ENCODE data around the gene GYS1.

Gene GYS1

DNA sequence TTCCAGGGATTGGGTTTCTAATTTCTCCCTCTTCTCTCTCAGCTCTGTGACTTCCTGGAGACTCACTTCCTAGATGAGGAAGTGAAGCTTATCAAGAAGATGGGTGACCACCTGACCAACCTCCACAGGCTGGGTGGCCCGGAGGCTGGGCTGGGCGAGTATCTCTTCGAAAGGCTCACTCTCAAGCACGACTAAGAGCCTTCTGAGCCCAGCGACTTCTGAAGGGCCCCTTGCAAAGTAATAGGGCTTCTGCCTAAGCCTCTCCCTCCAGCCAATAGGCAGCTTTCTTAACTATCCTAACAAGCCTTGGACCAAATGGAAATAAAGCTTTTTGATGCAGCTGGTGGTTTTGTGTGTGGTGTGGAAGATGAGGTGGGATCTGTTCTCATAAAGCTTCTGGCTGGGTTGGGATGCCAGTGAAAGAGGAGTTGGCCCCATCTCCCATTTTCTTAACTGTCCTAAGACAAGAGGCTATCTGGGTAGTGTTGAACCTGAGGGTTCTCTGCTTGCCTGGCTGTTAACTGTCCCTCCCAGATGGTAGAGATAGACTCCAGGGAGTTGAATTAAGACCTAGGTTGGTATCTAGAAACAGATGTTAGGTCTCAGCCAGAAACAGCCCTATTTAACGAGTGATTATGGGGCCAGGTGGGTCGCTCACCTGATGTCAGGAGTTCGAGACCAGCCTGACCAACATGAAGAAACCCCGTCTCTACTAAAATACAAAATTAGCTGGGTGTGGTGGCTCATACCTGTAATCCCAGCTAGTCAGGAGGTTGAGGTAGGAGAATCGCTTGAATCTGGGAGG, 26.4 kb downstream of the GYS1 start:
- H3K27ac ChIP-seq, result peak overlapping the region in 20 of 21 experiments; percentile 29 to 95 (median 88)
- peak overlapping the region; percentile 64 to 86 (median 73) for H3K4me3 ChIP-seq

DNA sequence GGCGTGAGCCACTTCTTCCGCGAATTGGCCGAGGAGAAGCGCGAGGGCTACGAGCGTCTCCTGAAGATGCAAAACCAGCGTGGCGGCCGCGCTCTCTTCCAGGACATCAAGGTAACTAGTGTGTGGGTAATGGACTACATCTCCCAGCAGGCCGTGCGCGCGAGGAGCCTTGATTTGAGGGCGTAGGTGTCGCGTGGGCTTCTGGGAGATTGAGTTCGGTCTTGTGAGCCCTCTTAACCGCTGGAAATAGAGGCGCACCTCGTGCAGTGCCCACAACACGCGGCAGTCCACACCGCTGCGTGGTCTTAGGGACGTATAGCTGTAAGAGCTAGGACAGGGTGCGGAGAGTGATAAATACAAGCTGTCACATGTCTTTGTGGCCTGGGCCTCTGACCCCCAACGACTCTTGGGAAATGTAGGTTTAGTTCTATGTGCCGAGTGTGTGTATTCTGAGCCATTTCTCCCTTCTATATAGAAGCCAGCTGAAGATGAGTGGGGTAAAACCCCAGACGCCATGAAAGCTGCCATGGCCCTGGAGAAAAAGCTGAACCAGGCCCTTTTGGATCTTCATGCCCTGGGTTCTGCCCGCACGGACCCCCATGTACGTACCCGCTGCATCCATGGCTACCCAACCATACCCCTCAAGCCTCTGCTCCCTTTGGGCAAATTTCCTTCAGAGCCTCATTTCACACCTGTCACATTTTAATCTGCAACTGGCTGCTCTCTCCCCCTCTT, 27.1 kb downstream of the GYS1 start:
- Histone ChIP-seq H3K4me3 (peak overlapping the region; percentile 64 to 86 (median 73)), H3K27ac (peak overlapping the region; percentile 43 to 95 (median 87))

DNA sequence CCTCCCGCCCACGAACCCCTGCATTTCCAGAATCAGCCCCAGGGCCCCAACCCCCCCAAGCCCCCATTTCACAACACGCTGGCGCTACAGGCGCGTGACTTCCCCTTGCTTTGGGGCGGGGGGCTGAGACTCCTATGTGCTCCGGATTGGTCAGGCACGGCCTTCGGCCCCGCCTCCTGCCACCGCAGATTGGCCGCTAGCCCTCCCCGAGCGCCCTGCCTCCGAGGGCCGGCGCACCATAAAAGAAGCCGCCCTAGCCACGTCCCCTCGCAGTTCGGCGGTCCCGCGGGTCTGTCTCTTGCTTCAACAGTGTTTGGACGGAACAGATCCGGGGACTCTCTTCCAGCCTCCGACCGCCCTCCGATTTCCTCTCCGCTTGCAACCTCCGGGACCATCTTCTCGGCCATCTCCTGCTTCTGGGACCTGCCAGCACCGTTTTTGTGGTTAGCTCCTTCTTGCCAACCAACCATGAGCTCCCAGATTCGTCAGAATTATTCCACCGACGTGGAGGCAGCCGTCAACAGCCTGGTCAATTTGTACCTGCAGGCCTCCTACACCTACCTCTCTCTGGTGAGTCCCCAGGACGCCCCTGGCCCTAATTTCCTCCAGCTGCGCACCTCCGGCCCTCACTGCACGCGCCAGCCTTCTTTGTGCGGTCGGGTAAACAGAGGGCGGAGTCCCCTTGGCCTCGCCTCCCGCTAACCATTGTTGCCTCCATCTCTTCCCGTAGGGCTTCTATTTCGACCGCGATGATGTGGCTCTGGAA, 27.9 kb downstream of the GYS1 start, which contains the start of gene FTL:
FTL (plus strand) TSS at position 270 of the 766 bp plus-strand sequence; CDS start at position 469, 199 bp downstream.
- H3K27ac ChIP-seq, result peak within 1 kb of the TSS; percentile 43 to 95 (median 88)
- H3K4me3 ChIP-seq, result peak within 1 kb of the TSS; percentile 64 to 86 (median 73)

DNA sequence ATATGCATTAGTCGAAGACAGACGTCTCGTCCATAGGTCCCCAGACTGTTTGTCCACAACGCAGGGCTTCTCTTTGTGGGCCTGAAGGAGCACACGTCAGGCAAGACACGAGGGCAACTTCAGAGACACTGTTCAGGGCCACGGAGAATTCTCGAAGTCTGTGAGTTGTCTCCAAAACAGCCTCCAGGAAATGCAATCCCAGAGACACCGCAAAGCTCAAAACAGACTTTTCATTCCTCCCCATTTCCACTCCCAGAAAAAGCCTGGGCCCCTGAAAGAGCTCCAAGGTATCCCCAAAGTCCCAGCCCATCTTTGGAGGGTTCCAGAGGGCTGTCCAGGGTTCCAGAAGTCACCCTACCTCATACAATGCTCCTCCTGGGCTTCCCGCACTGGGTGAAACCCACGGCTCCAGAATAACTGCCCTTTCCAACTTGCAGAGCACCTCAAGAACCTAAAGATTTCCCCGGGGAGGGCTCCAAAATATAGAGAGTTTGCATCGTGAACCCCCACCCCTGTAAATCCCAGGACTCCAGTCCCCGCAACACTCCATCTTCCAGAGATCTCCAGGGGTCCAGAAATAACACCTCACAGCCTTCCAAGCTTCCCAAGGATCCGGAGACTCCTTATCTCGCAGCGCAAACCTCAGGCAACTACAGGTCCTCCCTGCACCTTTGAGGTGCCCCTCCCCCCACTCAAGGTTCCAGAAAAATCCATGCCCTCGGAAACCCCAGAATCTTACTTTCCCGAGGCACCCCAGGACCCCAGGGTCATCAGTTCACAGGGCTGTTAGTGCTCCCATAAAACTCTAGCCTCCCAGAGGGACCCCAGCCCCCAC, 28.7 kb downstream of the GYS1 start:
- H3K4me3 ChIP-seq, result peak overlapping the region; percentile 64 to 86 (median 73)
- peak overlapping the region; percentile 37 to 95 (median 88) for H3K27ac ChIP-seq

DNA sequence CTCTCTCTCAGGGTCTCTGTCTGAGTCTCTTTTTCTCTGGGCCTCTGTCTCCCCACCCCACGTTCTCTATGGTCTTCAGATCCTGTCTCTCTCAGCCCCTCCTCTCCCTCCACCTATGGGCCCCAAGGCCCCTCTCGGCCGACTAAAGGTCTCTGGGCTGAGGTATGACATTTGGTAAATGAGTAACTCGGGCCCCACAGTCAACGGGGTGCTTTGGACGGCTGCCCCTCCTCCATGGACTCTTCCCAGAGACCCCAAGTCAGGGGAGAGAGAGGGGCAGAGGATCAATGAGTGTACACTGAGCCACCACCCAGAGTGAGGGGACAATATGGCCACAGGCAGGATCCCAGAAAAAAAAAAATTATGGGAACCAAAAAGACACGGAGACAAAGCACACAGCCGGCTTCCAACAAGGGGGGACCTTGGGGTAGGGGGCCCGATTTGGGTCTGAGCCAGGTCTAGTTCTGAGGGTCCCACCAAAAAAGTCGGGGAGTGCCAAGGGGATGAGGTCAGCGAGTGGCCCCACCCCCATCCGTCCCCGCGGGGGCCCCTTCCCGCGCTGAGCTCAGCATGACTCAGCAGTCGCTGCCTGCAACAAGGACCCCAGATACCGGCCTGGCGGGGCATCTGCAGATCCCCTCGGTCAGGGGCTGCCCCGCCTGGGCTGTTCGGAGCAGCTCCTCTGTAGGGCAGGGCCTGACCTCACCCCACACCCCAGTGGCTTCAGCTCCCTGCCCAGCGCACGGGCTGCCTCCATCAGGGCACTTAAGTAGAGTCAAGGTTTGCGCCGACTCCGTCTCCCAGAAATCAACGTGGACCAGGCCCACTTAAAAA, 29.5 kb downstream of the GYS1 start:
- peak overlapping the region in 6 of 7 experiments; percentile 3 to 78 (median 40) for H3K4me3 ChIP-seq

DNA sequence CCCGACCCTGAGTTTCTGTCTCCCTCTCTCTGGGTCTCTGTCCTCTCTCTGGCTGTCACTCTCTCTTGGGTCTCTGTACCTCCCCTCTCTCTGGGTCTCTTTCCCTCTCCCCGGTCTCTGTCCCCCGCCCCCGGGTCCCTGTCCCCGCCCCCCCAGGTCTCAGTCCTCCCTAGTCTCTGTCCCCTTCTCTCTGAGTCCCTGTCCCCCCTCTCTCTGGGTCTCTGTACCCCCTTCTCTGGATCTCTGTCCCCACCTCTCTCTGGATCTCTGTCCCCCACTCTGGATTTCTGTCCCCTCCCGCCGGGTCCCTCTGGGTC, 30.3 kb downstream of the GYS1 start:
- Histone ChIP-seq H3K4me3 (no peak overlapping the region), H3K27ac (peak overlapping the region in 20 of 21 experiments; percentile 32 to 95 (median 88))

More for the DNA sequence above, 29.5 kb downstream of the GYS1 start:
- H3K27ac ChIP-seq, result peak overlapping the region in 20 of 21 experiments; percentile 73 to 95 (median 88)

DNA sequence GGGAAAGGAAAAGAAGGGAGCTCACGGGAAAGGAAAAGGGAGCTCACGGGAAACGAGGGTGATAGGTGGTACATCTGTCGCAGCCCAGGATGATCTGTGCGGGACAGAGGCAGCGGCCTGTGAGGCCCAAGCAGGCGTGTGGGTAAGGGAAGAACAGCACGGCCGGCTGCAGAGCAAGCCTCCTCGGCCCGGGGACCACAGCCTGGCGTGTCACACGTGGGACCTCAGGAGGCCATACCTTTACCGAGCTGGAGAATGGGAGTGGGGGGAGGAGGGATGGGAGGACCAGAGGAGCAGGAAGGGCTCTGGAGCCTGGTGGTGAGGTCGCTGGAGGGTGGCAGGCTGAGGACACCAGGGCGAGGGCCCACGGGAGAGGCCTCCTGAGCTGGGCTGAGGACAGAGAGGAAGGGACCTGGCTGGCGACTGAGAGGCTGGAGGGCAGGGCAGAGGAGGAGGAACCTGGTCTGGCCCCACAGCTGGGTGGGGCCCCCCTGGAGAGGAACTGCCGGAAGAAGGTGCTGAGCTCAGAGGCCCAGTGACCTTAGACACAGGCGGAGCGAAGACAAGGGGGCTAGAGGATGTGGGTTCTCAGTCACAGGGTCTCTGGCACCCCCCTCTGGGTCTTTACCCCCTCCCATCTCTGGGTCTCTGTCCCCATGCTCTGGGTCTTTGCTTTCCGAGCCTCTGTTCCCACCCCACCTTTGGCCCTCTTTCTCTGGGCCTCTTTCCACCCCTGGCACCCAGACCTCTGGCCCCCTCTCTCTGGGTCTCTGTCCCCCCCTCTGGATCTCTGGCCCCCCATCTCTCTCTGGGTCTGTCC, 30.9 kb downstream of the GYS1 start:
- no peak overlapping the region for H3K4me3 ChIP-seq
- peak overlapping the region in 20 of 21 experiments; percentile 10 to 95 (median 88) for H3K27ac ChIP-seq

DNA sequence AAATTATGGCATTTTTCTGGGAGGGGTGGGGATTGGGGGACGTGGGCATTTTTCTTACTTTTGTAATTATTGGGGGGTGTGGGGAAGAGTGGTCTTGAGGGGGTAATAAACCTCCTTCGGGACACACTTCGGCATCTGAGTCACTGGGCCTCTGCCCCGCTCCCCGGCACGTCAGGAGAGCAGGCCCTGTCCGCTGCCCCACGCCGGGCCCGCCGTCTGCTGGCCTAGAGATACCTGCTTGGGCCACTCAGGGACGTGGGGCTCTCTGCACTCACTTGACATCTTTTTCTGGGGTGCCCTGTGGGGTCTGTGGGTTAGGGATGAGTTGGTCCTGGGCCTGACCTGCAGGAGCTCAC, 31.5 kb downstream of the GYS1 start:
- Histone ChIP-seq H3K4me3 (no peak overlapping the region), H3K27ac (peak overlapping the region in 13 of 21 experiments; percentile 32 to 95 (median 90))

DNA sequence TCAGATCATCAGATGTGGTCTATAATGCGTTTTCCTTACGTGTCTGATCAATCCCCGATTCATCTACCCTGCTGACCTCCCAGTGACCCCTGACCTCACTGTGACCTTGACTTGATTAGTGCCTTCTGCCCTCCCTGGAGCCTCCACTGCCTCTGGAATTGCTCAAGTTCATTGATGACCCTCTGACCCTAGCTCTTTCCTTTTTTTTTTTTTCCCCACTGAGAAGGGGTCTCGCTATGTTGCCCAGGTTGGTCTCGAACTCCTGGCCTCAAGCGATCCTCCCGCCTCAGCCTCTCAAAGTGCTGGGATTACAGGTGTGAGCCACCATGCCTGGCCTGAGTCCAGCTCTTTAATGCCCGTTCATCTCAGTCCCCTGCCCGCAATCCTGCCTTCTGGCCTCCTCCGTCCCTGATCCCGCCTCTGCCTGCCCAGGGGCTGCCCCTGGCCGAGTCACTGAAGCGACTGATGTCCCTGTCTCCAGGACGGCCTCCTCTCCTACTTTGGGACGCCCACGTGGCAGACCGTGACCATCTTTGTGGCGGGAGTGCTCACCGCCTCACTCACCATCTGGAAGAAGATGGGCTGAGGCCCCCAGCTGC, 32.0 kb downstream of the GYS1 start:
- H3K27ac ChIP-seq, result peak overlapping the region in 4 of 21 experiments; percentile 81 to 88 (median 86)

DNA sequence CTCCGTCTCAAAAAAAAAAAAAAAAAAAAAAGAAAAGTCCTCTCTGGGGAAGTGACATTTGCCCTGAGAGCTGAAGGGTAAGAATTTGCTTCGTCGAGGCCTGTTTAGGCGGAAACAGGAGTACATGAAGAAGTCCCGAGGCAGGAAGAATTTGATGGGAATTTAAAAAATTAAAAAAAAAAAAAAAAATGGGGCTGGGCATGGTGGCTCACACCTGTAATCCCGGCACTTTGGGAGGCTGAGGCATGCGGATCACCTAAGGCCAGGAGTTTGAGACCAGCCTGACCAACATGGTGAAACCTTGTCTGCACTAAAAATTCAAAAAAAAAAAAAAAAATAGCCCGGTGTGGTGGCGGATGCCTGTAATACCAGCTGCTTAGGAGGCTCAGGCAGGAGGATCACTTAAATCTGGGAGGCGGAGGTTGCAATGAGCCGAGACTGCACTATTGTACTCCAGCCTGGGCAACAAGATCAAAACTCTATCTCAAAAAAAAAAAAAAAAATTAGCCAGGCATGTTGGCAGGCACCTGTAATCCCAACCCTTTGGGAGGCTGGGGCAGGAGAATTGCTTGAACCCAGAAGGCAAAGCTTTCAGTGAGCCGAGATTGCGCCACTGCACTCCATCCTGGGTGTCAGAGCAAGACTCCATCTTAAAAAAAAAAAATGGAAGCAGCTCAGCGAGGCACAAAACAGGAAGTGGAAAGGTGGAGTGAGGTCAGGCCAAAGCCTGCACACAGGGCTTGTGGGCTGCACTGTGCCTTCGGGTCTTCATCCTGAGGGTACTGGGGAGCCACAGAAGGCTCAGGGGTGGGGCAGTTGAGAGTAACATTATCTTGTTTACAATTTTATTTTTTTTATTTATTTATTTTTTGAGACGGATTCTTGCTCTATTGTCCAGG, 33.5 kb downstream of the GYS1 start:
- Histone ChIP-seq H3K27ac (no peak overlapping the region), H3K4me3 (no peak overlapping the region)

More for the DNA sequence above, 32.0 kb downstream of the GYS1 start:
- H3K4me3 ChIP-seq, result no peak overlapping the region

DNA sequence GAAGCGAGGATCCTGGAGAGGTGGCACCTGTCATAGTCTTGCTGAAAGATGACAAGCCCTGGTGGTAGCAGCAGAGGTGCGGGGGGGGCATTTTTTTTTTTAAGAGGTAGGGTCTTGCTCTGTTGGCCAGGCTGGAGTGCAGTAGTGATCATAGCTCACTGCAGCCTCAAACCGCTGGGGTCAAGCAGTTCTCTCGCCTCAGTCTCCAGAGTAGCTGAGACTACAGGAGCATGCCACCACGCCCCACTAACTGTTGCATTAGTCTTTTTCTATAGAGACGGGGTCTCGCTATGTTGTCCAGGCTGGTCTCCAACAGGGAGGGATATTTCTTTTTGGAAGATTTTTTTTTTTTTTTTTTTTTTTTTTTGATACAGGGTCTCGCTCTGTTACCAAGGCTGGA, 35.1 kb downstream of the GYS1 start:
- Histone ChIP-seq H3K4me3 (no peak overlapping the region), H3K27ac (no peak overlapping the region)

DNA sequence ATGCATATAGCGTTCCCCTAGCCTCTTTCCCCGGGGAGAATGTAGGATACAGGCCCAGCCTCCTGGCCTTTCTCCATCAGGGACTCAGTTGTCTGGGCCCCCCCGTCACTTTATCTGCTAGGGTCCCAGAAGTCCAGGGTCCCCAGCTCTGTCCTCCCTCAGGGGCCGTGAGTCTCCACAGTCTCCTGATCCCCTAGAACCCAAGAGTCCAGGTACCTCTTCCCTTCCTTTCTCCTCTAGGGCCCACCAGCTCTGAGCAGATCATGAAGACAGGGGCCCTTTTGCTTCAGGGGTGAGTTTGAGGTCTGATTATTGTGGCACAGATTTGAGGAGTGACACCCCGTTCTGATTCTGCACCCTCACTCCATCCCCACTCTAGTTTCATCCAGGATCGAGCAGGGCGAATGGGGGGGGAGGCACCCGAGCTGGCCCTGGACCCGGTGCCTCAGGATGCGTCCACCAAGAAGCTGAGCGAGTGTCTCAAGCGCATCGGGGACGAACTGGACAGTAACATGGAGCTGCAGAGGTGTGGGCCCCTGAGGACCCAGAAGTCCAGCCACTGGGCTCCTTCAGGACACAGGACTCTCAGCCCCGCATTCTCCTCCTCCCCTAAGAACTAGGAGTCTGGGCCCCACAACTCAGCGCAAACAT, 37.7 kb downstream of the GYS1 start:
- H3K27ac ChIP-seq, result peak overlapping the region; percentile 80 to 99 (median 95)
- peak overlapping the region; percentile 76 to 97 (median 89) for H3K4me3 ChIP-seq

DNA sequence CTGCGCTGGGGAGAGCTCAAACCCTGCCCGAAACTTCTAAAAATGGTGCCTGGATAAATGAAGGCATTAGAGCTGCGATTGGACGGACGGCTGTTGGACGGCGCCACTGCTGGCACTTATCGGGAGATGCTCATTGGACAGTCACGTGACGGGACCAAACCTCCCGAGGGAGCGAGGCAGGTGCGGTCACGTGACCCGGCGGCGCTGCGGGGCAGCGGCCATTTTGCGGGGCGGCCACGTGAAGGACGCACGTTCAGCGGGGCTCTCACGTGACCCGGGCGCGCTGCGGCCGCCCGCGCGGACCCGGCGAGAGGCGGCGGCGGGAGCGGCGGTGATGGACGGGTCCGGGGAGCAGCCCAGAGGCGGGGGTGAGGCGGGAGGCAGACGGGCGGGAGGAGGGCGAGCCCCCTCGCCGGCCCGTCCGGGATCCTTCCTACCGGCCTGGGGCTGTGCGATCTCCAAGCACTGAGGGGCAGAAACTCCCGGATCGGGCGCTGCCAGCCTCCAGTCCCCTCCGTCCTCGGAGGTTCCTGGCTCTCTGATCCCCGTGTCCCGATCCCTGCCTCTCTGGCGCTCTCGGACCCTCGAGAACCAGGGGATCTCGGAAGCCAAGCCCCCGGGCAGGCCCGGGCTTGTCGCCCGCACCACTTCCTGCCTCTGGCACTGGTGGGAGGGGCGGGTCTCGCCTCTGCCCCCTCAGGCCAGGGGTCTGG, 38.4 kb downstream of the GYS1 start, which contains the start of gene BAX:
BAX (plus strand) TSS at position 281 of the 713 bp plus-strand sequence; CDS start at position 335, 54 bp downstream.
- peak within 1 kb of the TSS; percentile 80 to 99 (median 95) for H3K27ac ChIP-seq
- H3K4me3 ChIP-seq, result peak within 1 kb of the TSS; percentile 76 to 97 (median 89)

DNA sequence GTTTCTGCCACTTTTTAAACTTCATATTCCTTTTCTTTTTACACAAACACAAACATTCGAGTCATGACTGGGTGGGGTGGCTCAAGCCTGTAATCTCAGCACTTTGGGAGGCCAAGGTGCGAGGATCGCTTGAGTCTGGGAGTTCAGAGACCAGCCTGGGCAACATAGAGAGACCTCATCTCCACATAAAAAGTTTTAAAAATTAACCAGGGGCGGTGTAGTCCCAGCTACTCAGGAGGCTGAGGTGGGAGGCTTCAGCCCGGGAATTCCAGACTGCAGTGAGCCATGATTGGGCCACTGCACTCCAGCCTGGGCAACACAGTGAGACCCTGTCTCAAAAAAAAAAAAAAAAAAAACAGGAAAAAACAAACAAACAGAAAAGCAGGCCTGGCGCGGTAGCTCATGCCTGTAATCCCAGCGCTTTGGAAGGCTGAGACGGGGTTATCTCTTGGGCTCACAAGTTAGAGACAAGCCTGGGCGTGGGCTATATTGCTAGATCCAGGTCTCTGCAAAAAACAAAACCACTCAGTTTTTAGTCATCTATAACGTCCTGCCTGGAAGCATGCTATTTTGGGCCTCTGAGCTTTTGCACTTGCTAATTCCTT, 39.0 kb downstream of the GYS1 start:
- Histone ChIP-seq H3K4me3 (peak overlapping the region; percentile 76 to 97 (median 89)), H3K27ac (peak overlapping the region in 17 of 21 experiments; percentile 80 to 99 (median 93))
